Measurements from ENCODE around the gene SPPL2B.
A peak's percentile ranks its signal among the peaks of the same experiment; 100 is the strongest.

SPPL2B gene

DNA sequence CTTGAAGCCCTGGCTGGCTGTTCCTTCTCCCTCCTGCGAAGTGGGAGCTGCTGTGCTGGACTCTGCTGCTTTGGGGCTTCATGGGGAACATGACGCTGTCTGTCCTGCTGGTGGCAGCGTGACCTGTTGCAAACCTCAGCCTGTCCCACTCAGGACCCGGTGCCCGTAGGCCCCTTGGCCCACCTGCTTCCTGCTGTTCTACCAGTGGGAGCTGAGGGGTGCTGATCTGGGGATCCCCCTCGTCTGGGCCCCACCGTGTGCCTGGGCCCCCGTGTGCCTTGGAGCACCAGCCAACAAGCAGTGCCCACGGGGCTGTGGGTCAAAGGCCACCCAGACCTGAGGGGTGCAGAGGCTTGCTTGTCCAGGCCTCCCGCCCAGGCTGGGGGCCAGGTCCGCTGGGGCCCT, 5.3 kb downstream of the SPPL2B start:
- H3K4me3 ChIP-seq (ENCODE audit: low read depth, low read length), result no peak overlapping the region
- CTCF ChIA-PET, result no interaction called here
- TF ChIP-seq, protein P1, sequence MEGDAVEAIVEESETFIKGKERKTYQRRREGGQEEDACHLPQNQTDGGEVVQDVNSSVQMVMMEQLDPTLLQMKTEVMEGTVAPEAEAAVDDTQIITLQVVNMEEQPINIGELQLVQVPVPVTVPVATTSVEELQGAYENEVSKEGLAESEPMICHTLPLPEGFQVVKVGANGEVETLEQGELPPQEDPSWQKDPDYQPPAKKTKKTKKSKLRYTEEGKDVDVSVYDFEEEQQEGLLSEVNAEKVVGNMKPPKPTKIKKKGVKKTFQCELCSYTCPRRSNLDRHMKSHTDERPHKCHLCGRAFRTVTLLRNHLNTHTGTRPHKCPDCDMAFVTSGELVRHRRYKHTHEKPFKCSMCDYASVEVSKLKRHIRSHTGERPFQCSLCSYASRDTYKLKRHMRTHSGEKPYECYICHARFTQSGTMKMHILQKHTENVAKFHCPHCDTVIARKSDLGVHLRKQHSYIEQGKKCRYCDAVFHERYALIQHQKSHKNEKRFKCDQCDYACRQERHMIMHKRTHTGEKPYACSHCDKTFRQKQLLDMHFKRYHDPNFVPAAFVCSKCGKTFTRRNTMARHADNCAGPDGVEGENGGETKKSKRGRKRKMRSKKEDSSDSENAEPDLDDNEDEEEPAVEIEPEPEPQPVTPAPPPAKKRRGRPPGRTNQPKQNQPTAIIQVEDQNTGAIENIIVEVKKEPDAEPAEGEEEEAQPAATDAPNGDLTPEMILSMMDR (IDR thresholded peaks at IDR 0.05; ENCODE audit: insufficient read depth, low read length, missing control alignments), result no peak
- POLR2A ChIA-PET, result no interaction called here
- no peak for DNase-seq (ENCODE audit: low read depth, low spot score)

DNA sequence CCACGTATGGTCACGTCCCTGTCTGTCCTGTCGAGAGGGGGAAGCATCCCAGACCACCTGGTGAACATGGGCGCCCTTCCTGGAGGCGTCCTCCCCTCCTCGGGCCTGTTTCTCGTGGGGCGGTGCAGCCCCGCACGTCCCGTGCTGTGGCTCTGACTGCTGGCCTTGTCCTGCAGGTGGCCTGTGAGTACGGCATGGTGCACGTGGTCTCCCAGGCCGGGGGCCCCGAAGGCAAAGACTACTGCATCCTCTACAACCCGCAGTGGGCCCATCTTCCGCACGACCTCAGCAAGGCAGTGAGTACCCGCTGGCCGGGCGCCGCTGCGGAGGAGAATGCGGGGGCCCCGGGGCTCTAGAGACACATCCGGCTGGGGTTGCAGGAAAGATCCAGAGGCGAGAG, 5.9 kb downstream of the SPPL2B start:
- CTCF ChIA-PET, result interaction anchor here (1.0 kb wide), 1 partner anchor 280 kb away, joined by 3 read pairs; no protein-coding TSS in a partner anchor
- POLR2A ChIA-PET, result no interaction called here
- no peak for DNase-seq (ENCODE audit: low read depth, low spot score)
- no peak overlapping the region for H3K4me3 ChIP-seq (ENCODE audit: low read depth, low read length)
- TF ChIP-seq, protein P1 (IDR thresholded peaks at IDR 0.05; ENCODE audit: insufficient read depth, low read length, missing control alignments), result no peak

DNA sequence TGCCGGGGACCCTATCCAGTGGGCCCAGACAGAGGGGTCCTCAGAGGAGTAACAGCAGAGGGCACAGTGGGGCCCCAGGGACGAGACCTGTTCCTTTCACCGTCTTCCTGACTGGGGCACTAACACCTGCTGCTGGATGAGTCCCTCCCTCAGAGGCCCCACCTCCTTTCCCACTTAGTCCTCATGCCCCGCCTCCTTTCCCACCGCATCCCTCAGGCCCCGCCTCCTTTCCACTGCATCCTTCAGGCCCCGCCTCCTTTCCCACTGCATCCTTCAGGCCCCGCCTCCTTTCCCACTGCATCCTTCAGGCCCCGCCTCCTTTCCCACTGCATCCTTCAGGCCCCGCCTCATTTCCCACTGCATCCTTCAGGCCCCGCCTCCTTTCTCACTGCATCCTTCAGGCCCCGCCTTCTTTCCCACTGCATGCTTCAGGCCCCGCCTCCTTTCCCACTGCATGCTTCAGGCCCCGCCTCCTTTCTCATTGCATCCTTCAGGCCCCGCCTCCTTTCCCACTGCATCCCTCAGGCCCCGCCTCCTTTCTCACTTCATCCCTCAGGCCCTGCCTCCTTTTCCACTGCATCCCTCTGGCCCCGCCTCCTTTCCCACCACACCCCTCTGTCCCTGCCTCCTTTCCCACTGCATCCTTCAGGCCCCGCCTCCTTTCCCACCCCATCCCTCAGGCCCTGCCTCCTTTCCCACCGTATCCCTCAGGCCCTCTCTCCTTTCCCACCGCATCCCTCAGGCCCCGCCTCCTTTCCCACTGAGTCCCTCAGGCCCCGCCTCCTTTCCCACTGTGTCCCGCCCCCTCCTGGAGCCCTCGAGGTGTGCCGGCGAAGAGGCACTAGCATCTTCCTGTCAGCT, 6.7 kb downstream of the SPPL2B start:
- TF ChIP-seq, protein P1 (IDR thresholded peaks at IDR 0.05; ENCODE audit: insufficient read depth, low read length, missing control alignments), result no peak
- H3K4me3 ChIP-seq (ENCODE audit: low read depth, low read length), result no peak overlapping the region
- POLR2A ChIA-PET, result no interaction called here
- CTCF ChIA-PET, result interaction anchor here (1.0 kb wide), 1 partner anchor 279 kb away, joined by 3 read pairs; no protein-coding TSS in a partner anchor
- no peak for DNase-seq (ENCODE audit: low read depth, low spot score)

DNA sequence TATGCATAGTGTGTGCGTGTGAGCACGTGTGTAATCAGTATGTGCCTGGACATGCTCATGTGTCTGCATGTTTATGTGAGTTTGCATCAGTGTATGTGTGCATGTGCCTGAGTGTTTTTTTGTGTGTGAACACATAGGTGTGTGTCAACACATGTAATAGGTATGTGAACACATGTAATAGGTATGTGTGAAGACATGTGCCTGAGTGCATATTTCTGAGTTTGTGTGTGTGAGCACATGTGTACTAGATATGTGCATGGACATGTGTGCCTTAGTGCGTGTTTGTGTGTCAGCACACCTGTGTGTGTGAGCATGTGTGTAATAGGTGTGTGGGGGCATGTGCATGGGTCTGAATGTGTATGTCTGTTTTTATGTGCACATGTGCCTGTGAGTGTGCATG, 7.4 kb downstream of the SPPL2B start:
- H3K4me3 ChIP-seq (ENCODE audit: low read depth, low read length), result no peak overlapping the region
- TF ChIP-seq, protein P1 (IDR thresholded peaks at IDR 0.05; ENCODE audit: insufficient read depth, low read length, missing control alignments), result no peak
- ChIA-PET POLR2A (no interaction called here), CTCF (no interaction called here)
- no peak for DNase-seq (ENCODE audit: low read depth, low spot score)

DNA sequence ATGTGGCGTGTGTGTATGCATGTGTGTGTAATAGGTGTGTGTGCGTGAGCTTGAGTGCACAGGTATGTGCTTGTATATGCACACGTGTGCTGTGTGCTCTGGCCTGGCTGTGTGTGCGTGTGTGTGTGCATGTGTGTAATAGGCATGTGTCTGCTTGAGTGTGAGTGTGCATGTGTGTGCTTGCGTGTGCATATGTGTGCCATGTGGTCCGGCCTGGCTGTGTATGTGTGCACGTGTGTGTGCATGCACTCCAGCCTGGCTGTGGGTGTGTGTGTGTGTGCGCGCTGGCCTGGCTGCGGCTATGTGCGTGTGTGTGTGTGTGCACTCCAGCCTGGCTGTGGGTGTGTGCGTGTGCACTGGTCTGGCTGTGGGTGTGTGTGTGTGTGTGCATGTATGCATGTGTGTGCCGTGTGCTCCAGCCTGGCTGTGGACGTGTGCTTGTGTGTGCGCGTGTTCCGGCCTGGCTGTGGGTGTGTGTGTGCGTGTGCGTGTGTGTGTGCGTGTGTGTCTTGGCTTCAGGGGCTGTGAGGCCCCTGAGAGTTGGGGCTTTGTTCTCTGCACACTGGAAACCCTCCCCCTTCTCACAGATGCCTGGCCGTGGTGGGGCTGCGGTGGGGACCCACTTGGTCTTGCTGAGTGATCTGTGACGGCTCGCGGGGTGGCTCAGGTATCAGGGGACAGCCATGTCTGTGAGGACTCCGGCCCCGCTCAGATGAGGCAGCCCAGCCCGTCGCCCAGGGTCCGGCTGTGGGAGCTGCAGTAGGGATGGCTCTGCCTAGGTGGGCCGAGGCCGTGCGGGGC, 8.2 kb downstream of the SPPL2B start:
- H3K4me3 ChIP-seq (ENCODE audit: low read depth, low read length), result no peak overlapping the region
- no peak for DNase-seq (ENCODE audit: low read depth, low spot score)
- POLR2A ChIA-PET, result no interaction called here
- CTCF ChIA-PET, result interaction anchor here (1.1 kb wide), 1 partner anchor 15 kb away, joined by 3 read pairs; no protein-coding TSS in a partner anchor
- TF ChIP-seq, protein P1 (IDR thresholded peaks at IDR 0.05; ENCODE audit: insufficient read depth, low read length, missing control alignments), result no peak

DNA sequence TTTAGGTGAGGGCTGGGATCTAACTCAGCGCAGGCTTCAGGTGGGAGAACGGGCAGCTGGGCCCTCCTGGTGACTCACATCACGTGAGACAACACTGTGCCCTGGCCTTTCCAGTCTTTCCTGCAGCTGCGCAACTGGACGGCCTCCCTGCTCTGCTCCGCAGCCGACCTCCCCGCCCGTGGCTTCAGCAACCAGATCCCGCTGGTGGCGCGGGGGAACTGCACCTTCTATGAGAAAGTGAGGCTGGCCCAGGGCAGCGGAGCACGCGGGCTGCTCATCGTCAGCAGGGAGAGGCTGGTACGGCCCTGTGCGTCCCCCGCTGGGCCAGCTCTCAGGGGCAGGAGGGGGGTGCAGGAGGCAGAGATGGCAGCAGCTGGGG, 8.8 kb downstream of the SPPL2B start:
- CTCF ChIA-PET, result interaction anchor here (0.9 to 1.1 kb wide), 2 partner anchors 15 to 53 kb away, joined by 3 read pairs; no protein-coding TSS in a partner anchor

More for the DNA sequence above, 8.8 kb downstream of the SPPL2B start:
- no peak for DNase-seq (ENCODE audit: low read depth, low spot score)
- POLR2A ChIA-PET, result no interaction called here
- TF ChIP-seq, protein P1 (IDR thresholded peaks at IDR 0.05; ENCODE audit: insufficient read depth, low read length, missing control alignments), result peak; percentile 57
- no peak overlapping the region for H3K4me3 ChIP-seq (ENCODE audit: low read depth, low read length)
